Neuron (in vitro differentiated cells): Measurements from ENCODE around the gene RASL11A.
"Not testable (repeated sequence)": the region's sequence is repeated elsewhere in the genome, so short reads cannot be mapped to it uniquely, and the experiment has no call there.

Experiments used
- H2AFZ ChIP-seq: one replicate; pipeline ENCODE4 v1.6.1; 2013; ENCODE audit warnings: low read depth, mild to moderate bottlenecking, inconsistent platforms, low read length, moderate library complexity
- H3K27me3 ChIP-seq: one replicate; pipeline ENCODE4 v1.6.1; 2013; ENCODE audit warnings: low read length; ENCODE audit not compliant: insufficient read depth
- H3K36me3 ChIP-seq: one replicate; pipeline ENCODE4 v1.6.1; 2013; ENCODE audit warnings: low read length; ENCODE audit not compliant: insufficient read depth
- H3K4me1 ChIP-seq: one replicate; pipeline ENCODE4 v1.6.1; 2013; ENCODE audit warnings: low read length; ENCODE audit not compliant: insufficient read depth
- H3K4me3 ChIP-seq: 2 replicates; pipeline ENCODE4 v1.5.1; 2013; ENCODE audit warnings: mild to moderate bottlenecking, low read length, moderate library complexity
- H3K9me3 ChIP-seq: one replicate; pipeline ENCODE4 v1.6.1; 2013; ENCODE audit warnings: low read length

RASL11A gene

DNA sequence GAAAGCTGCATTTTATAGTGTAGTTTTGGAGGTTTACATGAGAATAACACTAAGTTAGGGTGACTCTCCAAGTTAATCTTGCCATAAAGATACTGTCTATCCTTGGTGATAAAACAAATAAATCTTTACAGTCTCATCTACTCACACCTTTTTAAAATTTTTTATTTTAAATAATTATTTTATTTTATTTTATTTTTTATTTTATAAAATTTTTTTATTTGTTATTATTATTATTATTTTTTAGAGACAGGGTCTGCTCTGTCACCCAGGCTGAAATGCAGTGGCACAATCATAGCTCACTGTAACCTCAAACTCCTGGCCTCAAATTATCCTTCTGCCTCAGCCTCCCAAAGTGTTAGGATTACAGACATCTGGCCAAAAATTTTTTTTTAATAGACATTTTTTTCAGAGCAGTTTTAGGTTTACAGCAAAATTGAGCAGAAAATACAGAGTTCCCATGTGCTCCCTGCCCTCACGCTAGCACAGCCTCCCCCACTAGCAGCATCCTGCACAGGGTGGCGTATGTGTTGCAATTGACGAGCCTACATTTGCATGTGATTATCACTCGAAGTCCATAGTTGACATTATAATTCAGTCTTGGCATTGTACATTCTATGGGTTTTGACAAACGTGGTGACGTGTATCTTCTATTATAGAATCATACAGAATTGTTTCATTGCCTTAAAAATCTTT lies 41.0 kb downstream of the RASL11A start:
- H3K4me1 ChIP-seq: peaks cover 9% of the 10 kb centered on the region
- H3K27me3 ChIP-seq: no peaks in the 10 kb centered on the region
- H2AFZ ChIP-seq: no peak overlapping the region
- no peaks in the 10 kb centered on the region for H3K9me3 ChIP-seq
- no peaks in the 10 kb centered on the region for H3K36me3 ChIP-seq
- H3K4me3 ChIP-seq: no peak overlapping the region

DNA sequence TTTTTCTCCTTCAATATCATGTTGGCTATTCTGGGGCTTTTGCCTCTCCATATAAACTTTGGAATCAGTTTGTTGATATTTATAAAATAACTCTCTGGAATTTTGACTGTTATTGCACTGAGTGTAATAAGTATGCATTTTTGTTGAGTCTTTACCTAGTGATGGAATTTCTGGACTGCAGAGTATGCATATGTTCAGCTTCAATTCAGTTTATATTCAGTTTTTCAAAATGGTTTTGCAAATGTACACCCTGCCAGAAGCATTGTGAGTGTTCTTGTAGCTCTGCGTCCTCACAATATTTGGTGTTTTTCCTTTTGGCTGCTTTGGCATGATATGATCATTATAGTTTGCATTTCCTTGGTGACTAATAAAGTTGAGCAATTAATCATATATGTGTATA lies 43.1 kb downstream of the RASL11A start:
- H3K36me3 ChIP-seq: no peaks in the 10 kb centered on the region
- no peaks in the 10 kb centered on the region for H3K9me3 ChIP-seq
- no peak overlapping the region for H2AFZ ChIP-seq
- peaks cover 9% of the 10 kb centered on the region for H3K4me1 ChIP-seq
- H3K4me3 ChIP-seq: no peak overlapping the region
- H3K27me3 ChIP-seq: no peaks in the 10 kb centered on the region

DNA sequence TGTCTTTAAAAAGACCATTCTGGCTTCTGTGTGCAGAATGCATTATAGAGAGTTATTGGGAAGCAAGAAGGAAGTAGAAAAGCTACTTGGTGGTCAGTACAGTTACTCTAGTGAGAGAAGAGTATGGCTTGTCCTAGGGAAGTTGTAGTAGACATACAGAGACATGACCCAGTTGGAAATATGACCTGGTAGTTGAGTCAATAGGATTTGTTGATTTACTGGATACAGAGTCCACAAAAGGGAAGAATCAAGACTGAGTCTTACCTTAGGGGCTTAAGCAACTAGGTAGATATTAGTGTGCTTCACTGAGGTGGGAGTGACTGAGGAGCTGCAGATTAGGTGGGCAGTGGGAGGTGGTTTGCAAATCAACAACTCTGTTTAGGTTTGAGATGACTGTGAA lies 48.8 kb downstream of the RASL11A start:
- Histone ChIP-seq H3K36me3 (no peaks in the 10 kb centered on the region), H3K4me3 (no peak overlapping the region), H3K4me1 (no peaks in the 10 kb centered on the region), H3K9me3 (no peaks in the 10 kb centered on the region), H2AFZ (no peak overlapping the region), H3K27me3 (no peaks in the 10 kb centered on the region)

DNA sequence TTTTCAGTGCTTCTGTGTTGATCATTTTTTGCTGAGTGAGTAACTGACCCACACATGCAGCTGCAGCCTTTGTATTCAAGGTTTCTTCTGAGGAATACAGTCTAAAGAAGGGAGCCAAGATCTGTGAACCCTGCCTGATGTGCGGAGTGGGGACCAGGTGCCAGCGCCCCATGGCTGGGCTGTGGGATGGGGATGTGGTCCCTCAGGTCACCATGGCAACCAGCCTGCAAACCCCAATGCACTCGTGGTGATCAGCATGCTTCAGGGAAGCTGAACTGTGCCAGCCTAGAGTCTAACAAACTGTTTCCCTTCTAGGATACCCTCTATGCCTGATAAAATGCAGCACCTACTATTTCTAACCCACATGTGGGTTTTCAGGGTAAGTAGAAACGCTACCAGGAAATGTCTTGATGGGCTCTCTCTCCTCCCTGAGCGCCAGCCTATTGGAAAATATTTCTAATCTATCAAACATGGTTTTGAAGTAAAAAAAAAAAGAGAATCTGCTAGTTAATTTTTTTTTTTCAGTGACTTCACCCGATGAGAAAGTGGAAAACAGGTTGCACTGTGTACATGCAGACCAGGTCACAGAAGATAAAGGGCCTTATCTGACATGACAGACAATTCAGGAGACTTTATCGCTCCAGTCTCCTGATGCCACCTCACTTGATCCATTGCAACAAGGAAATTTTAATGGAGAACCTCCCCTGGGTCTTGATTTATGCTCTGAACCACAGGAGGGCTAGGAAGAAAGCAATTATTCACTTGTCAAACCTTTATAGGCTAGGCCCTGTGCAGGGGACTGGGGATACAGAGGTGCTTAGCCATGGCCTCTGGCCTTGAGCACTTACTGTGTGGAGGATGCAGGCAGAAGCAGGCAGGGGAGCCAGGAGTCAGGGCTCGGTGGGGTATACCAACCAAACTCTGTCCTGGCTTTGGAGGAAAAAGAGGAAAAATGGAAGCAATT lies 51.1 kb downstream of the RASL11A start:
- Histone ChIP-seq H3K4me1 (no peaks in the 10 kb centered on the region), H3K27me3 (no peaks in the 10 kb centered on the region), H3K4me3 (no peak overlapping the region), H3K9me3 (no peaks in the 10 kb centered on the region), H2AFZ (no peak overlapping the region), H3K36me3 (no peaks in the 10 kb centered on the region)

DNA sequence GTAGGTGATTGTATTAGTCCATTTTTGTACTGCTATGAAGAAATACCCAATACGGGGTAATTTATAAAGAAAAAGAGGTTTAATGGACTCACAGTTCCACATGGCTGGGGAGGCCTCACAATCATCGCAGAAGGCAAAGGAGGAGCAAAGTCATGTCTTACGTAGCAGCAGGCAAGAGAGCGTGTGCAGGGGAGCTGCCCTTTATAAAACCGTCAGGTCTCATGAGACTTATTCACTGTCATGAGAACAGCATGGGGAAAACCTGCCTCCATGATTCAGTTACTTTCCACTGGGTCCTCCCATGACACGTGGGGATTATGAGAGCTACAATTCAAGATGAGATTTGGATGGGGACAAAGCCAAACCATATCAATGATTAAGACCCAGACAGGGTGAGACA lies 51.8 kb downstream of the RASL11A start:
- H3K9me3 ChIP-seq, H3K36me3 ChIP-seq, H3K27me3 ChIP-seq, H3K4me1 ChIP-seq, H2AFZ ChIP-seq, H3K4me3 ChIP-seq: not testable (repeated sequence)
